B cell (primary cell): ENCODE results near the gene CAV2. TPM values are rescaled to one million over a fixed set of nuclear protein-coding genes. Genes with fewer than 3 reads are reported as not detected.

Source experiments
- ATAC-seq: fragments of 200-7000 bp; cut with Tn5 transposase; one replicate; pipeline ENCODE4 v1.10.0; 2021; ENCODE audit warnings: low read depth, mild to moderate bottlenecking, moderate number of reproducible peaks, moderate library complexity
- CTCF ChIA-PET: fragments of 350-600 bp; sonication (Branson Sonifier 250); formaldehyde crosslinking; loops from one replicate; lab custom pipeline; 2021; ENCODE audit warnings: antibody characterized with exemption, inconsistent platforms; lab: Charles Lee
- POLR2A ChIA-PET: fragments of 350-600 bp; sonication (Branson Sonifier 250); formaldehyde crosslinking; loops from one replicate; lab custom pipeline; 2021; ENCODE audit warnings: antibody characterized with exemption; lab: Charles Lee
- DNase-seq: peaks from one replicate; pipeline ENCODE4 v3.0.0; 2013
- H2AFZ ChIP-seq: 2 replicates; pipeline ENCODE4 v1.6.1; 2012; ENCODE audit warnings: mild to moderate bottlenecking, low read depth, low read length; ENCODE audit not compliant: insufficient read depth, poor library complexity, severe bottlenecking
- H3K27ac ChIP-seq, 2 donors: 1 replicate in 1 of 2; 2 replicates in 1 of 2; pipeline ENCODE4 v1.5.1; 2012 to 2013; ENCODE audit warnings: low read length in 2 of 2, mild to moderate bottlenecking in 2 of 2, moderate library complexity in 1 of 2
- H3K27me3 ChIP-seq, 4 experiments: fragments of 200-600 bp in 1 of 4; sonication (generic) in 1 of 4; replicated peaks in 1 of 4; 1 replicate in 2 of 4; 2 replicates in 2 of 4; pipeline versions ENCODE4 v1.6.1 to v1.7.0; 2013 to 2016; ENCODE audit warnings: low read length in 3 of 4, mild to moderate bottlenecking in 2 of 4, mixed read lengths in 1 of 4, moderate library complexity in 1 of 4; ENCODE audit not compliant: insufficient read depth in 4 of 4, control insufficient read depth in 3 of 4; ENCODE audit errors: control extremely low read depth in 1 of 4
- H3K36me3 ChIP-seq, 2 experiments: replicated peaks in 1 of 2; 1 replicate in 1 of 2; 2 replicates in 1 of 2; pipeline versions ENCODE4 v1.6.1 to v1.7.1; 2013; ENCODE audit warnings: low read length in 1 of 2; ENCODE audit not compliant: insufficient read depth in 2 of 2, control insufficient read depth in 1 of 2; ENCODE audit errors: control extremely low read depth in 1 of 2, extremely low read depth in 1 of 2
- H3K4me1 ChIP-seq, 2 donors: fragments of 200-600 bp in 1 of 2; sonication (generic) in 1 of 2; 1 replicate in 1 of 2; 2 replicates in 1 of 2; pipeline versions ENCODE4 v1.5.1 to v1.6.1; 2013 to 2017; ENCODE audit warnings: low read length in 2 of 2; ENCODE audit not compliant: control insufficient read depth in 2 of 2, insufficient read depth in 2 of 2
- H3K4me2 ChIP-seq: replicated peaks from 2 replicates; pipeline ENCODE3; 2012; ENCODE audit warnings: mild to moderate bottlenecking, low read depth, low read length; ENCODE audit not compliant: poor library complexity, severe bottlenecking
- H3K4me3 ChIP-seq, 5 experiments: fragments of 200-600 bp in 1 of 5; sonication (generic) in 1 of 5; 1 replicate in 3 of 5; 2 replicates in 2 of 5; pipeline versions ENCODE4 v1.5.1 to v1.7.0; 2011 to 2016; ENCODE audit warnings: low read length in 4 of 5, mild to moderate bottlenecking in 4 of 5, low read depth in 2 of 5, control low read depth in 1 of 5, moderate library complexity in 1 of 5; ENCODE audit not compliant: insufficient read depth in 1 of 5; ENCODE audit errors: control extremely low read depth in 1 of 5, extremely low read depth in 1 of 5
- H3K79me2 ChIP-seq: fragments of 200-600 bp; sonication (generic); one replicate; pipeline ENCODE4 v1.6.0; 2016; ENCODE audit warnings: low read length; ENCODE audit not compliant: control insufficient read depth, insufficient read depth
- H3K9ac ChIP-seq: fragments of 200-600 bp; sonication (generic); 2 replicates; pipeline ENCODE4 v1.6.1; 2017; ENCODE audit warnings: mild to moderate bottlenecking, low read length, moderate library complexity
- H3K9me3 ChIP-seq, 3 donors: one replicate each; pipeline versions ENCODE4 v1.6.1 to v1.7.1; 2013; ENCODE audit warnings: low read length in 2 of 3; ENCODE audit not compliant: control insufficient read depth in 2 of 3, insufficient read depth in 1 of 3; ENCODE audit errors: control extremely low read depth in 1 of 3
- H4K20me1 ChIP-seq: 2 replicates; pipeline ENCODE4 v1.6.0; 2012; ENCODE audit warnings: mild to moderate bottlenecking, low read length; ENCODE audit not compliant: insufficient read depth, control insufficient read depth, poor library complexity, severe bottlenecking
- H3K27ac Mint-ChIP-seq: one replicate; pipeline ENCODE4 v1.8.0; 2021; ENCODE audit warnings: mixed read lengths
- H3K27me3 Mint-ChIP-seq: one replicate; pipeline ENCODE4 v1.8.0; 2021; ENCODE audit warnings: mixed read lengths
- H3K4me1 Mint-ChIP-seq: one replicate; pipeline ENCODE4 v1.8.0; 2021; ENCODE audit warnings: mixed read lengths
- H3K4me3 Mint-ChIP-seq: one replicate; pipeline ENCODE4 v1.8.0; 2021; ENCODE audit warnings: mixed read lengths
- H3K9me3 Mint-ChIP-seq: one replicate; pipeline ENCODE4 v1.8.0; 2022; ENCODE audit warnings: mixed read lengths; ENCODE audit not compliant: insufficient read depth
- CTCF ChIP-seq: fragments of 200-600 bp; IDR thresholded peaks from one replicate; pipeline ENCODE4 v1.8.0; 2022; ENCODE audit warnings: antibody characterized with exemption, mild to moderate bottlenecking
- EZH2 ChIP-seq: IDR thresholded peaks from 2 replicates; pipeline ENCODE4 v1.6.1; 2012; ENCODE audit warnings: borderline replicate concordance, low read depth, mild to moderate bottlenecking, moderate library complexity, low read length; ENCODE audit not compliant: insufficient read depth, poor library complexity, severe bottlenecking
- WGBS: methylation state at CpG from one replicate; pipeline ENCODE4 v1.1.5; 2013; ENCODE audit warnings: missing lambda C conversion rate; ENCODE audit not compliant: insufficient coverage; 5-methylcytosine and 5-hydroxymethylcytosine counted together
- intact Hi-C: fragments of 100-400 bp; cut with micrococcal nuclease; formaldehyde crosslinking; loops from one replicate; pipeline ENCODE4 v1.10.0; 2022
- polyA plus RNA-seq: library from polyadenylated mRNA; depleted of rRNA; stranded (reverse); fragments of >200 nt; gene quantifications from 2 replicates; pipeline ENCODE4 v1.2.3, GENCODE V29; 2012
- total RNA-seq, 2 donors: library from RNA; stranded (reverse); fragments of 120-200 nt in 1 of 2; gene quantifications; 1 replicate in 1 of 2; 2 replicates in 1 of 2; pipeline versions ENCODE4 v1.2.3 to v1.2.4, GENCODE V29; 2013 to 2022

CAV2 gene
- total and polyA plus RNA-seq, 2 donors (not counting 1 experiment from before 2014, with no cell fraction given): not detected

GRCh38 chr7:116547347-116547746 lies 47.8 kb downstream of the CAV2 start:
- no peaks in the 10 kb centered on the region for H3K9me3 ChIP-seq
- Mint-ChIP-seq H3K9me3 (no peaks in the 10 kb centered on the region), H3K4me1 (peaks cover 6% of the 10 kb centered on the region), H3K27ac (no peak overlapping the region), H3K4me3 (no peak overlapping the region), H3K27me3 (peaks cover 8% of the 10 kb centered on the region)
- no peak overlapping the region for H3K9ac ChIP-seq
- no peak overlapping the region for H3K27ac ChIP-seq
- no peak overlapping the region for H3K4me2 ChIP-seq
- DNase-seq: no peak
- H3K4me3 ChIP-seq: no peak overlapping the region
- intact Hi-C loops: no loop called here
- ChIA-PET CTCF (interaction anchor here (1.0 to 1.3 kb wide), 2 partner anchors 13 to 21 kb away, joined by 3 to 5 read pairs; no protein-coding TSS in a partner anchor), POLR2A (interaction anchor here (0.6 kb wide), 1 partner anchor 387 kb away, joined by 4 read pairs; no protein-coding TSS in a partner anchor)
- no peaks in the 10 kb centered on the region for H3K79me2 ChIP-seq
- peaks cover 6 to 7% of the 10 kb centered on the region in 2 donors for H3K4me1 ChIP-seq
- H4K20me1 ChIP-seq: no peaks in the 10 kb centered on the region
- WGBS: 100% methylated on average over 1 of the region's 2 CpGs
- H3K36me3 ChIP-seq: no peaks in the 10 kb centered on the region
- no peaks in the 10 kb centered on the region for H3K27me3 ChIP-seq
- no peak overlapping the region for H2AFZ ChIP-seq
- no peak for ATAC-seq
- TF ChIP-seq EZH2: no peak
- no peak for TF ChIP-seq CTCF

- H3K4me1 Mint-ChIP-seq: peaks cover 6% of the 10 kb centered on the region
- CTCF ChIA-PET: no interaction called here
- TF ChIP-seq EZH2 (no peak), CTCF (no peak)
- DNase-seq: peak; percentile 20
- intact Hi-C loops: no loop called here
- 75% methylated on average over 2 of the region's 3 CpGs for WGBS
- peaks cover 9% of the 10 kb centered on the region for H3K27me3 Mint-ChIP-seq
- no peak overlapping the region for H3K27ac ChIP-seq
- H3K4me2 ChIP-seq: no peak overlapping the region
- H2AFZ ChIP-seq: no peak overlapping the region
- POLR2A ChIA-PET: no interaction called here
- no peak overlapping the region for H3K4me3 ChIP-seq
- H3K36me3 ChIP-seq: no peaks in the 10 kb centered on the region
- no peaks in the 10 kb centered on the region for H4K20me1 ChIP-seq
- H3K9me3 ChIP-seq: no peaks in the 10 kb centered on the region
- H3K4me1 ChIP-seq: peaks cover 6 to 7% of the 10 kb centered on the region in 2 donors
- H3K27ac Mint-ChIP-seq: no peak overlapping the region
- ATAC-seq: peak; percentile 45
- no peak overlapping the region for H3K4me3 Mint-ChIP-seq
- H3K79me2 ChIP-seq: no peaks in the 10 kb centered on the region
- no peak overlapping the region for H3K9ac ChIP-seq
- no peaks in the 10 kb centered on the region for H3K27me3 ChIP-seq
- H3K9me3 Mint-ChIP-seq: no peaks in the 10 kb centered on the region
These were observed 49.0 kb downstream of the CAV2 start for GRCh38 chr7:116548506-116548905.
